Measurements from ENCODE around the gene ESYT2. TPM values are rescaled to one million over a fixed set of nuclear protein-coding genes. Genes with fewer than 3 reads are reported as not detected.

The ESYT2 gene
- total RNA-seq, 1 donor from 2014 or later, result 60.9 TPM

DNA sequence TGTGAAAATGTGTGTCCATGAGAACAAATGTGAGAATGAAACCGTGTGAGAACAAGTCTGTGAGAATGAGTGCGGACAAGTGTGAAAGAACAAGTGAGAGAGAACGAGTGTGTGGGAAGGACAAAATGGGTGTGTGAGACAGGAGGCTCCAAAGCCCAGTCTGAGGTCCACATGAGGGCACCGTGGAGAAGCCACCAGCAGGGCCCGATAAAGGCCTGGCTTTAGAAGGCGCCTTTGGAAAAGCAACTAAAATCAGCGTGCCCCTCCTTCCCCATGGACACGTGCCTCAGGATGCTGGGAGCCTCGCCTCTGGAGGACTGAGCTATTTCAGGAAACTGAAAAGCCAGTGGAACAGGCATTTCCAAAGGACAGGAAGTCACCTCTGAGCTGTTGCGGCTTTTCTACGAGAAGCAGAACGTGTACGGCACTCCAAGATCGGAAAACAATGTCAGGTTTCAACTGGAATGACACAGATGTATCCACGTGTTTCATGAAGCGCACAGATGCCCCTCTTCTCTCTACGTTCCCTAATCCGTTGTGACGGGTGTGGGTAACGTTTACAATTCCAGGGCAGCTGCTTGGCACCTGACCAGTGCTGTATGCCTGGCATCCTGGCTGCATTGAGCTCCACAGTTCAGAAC lies 46.4 kb downstream of the ESYT2 start:
- no peak overlapping the region for H2AFZ ChIP-seq (ENCODE audit: low read depth, low read length)
- H4K20me1 ChIP-seq (ENCODE audit: insufficient read depth, low read length), result peaks cover 27% of the 10 kb centered on the region
- no peak for TF ChIP-seq EZH2 (IDR thresholded peaks at IDR 0.05; ENCODE audit: insufficient read depth, low read length)
- TF ChIP-seq CTCF (IDR thresholded peaks at IDR 0.05; ENCODE audit: insufficient read depth, low read depth, low read length), result no peak
- no peaks in the 10 kb centered on the region for H3K4me1 ChIP-seq (ENCODE audit: insufficient read depth, low read length)
- no peaks in the 10 kb centered on the region for H3K79me2 ChIP-seq (ENCODE audit: insufficient read depth, low read length)
- no peak overlapping the region for H3K9ac ChIP-seq (ENCODE audit: low read length)
- H3K36me3 Mint-ChIP-seq (ENCODE audit: low read depth, unreplicated experiment), result peaks cover 3% of the 10 kb centered on the region
- no peak overlapping the region for H3K4me3 ChIP-seq (ENCODE audit: insufficient read depth, low read depth, low read length)
- H3K4me1 Mint-ChIP-seq (ENCODE audit: low read depth, unreplicated experiment), result peaks cover 5% of the 10 kb centered on the region
- H3K4me3 Mint-ChIP-seq (ENCODE audit: unreplicated experiment), result no peak overlapping the region
- H3K27ac Mint-ChIP-seq (ENCODE audit: unreplicated experiment), result no peak overlapping the region
- FAIRE-seq (no peak), DNase-seq (ENCODE audit: low read depth) (no peak)
- no peaks in the 10 kb centered on the region for H3K9me3 ChIP-seq (ENCODE audit: insufficient read depth, low read depth, low read length)
- H3K9me3 Mint-ChIP-seq (ENCODE audit: unreplicated experiment), result no peaks in the 10 kb centered on the region
- H3K36me3 ChIP-seq (ENCODE audit: insufficient read depth, low read length), result peaks cover 31% of the 10 kb centered on the region
- H3K27me3 ChIP-seq (ENCODE audit: insufficient read depth, low read length), result no peaks in the 10 kb centered on the region
- no peak overlapping the region for H3K4me2 ChIP-seq (ENCODE audit: low read length)
- H3K27ac ChIP-seq (ENCODE audit: low read depth, low read length), result no peak overlapping the region
- no peaks in the 10 kb centered on the region for H3K27me3 Mint-ChIP-seq (ENCODE audit: low read depth, unreplicated experiment)

DNA sequence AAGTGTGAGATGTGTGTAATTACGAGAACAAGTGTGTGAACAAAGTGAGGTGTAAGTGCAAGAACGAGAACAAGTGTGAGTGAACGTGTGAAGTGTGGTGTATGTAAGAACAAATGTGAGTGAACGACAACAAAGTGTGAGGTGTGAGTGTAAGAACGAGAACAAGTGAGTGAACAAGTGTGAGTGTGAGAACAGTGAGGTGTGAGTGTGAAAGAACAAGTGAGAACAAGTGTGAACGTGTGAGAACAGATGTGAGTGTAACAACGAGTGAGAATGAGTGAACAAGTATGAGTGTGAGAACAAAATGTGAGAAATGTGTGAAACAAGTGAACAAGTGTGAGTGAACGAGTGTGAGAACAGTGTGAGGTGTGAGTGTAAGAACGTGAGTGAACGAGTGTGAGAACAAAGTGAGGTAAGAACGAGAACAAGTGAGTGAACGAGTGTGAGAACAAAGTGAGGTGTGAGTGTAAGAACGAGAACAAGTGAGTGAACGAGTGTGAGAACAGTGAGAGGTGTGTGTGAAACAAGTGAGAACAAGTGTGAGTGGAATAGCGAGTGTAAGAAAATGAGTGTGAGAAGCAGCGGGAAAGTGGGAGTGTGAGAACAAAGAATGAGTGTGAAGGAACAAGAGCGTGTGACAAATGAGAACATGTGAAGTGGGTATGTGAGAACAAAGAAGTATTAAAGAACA lies 47.2 kb downstream of the ESYT2 start:
- H3K9ac ChIP-seq (ENCODE audit: low read length), result no peak overlapping the region
- FAIRE-seq (peak; percentile 72), DNase-seq (ENCODE audit: low read depth) (no peak)
- no peak overlapping the region for H3K27ac Mint-ChIP-seq (ENCODE audit: unreplicated experiment)
- H3K36me3 ChIP-seq (ENCODE audit: insufficient read depth, low read length), result peaks cover 24% of the 10 kb centered on the region
- no peak overlapping the region for H3K4me3 ChIP-seq (ENCODE audit: insufficient read depth, low read depth, low read length)
- no peaks in the 10 kb centered on the region for H3K9me3 Mint-ChIP-seq (ENCODE audit: unreplicated experiment)
- H3K79me2 ChIP-seq (ENCODE audit: insufficient read depth, low read length), result no peaks in the 10 kb centered on the region
- no peaks in the 10 kb centered on the region for H3K27me3 ChIP-seq (ENCODE audit: insufficient read depth, low read length)
- peaks cover 6% of the 10 kb centered on the region for H3K36me3 Mint-ChIP-seq (ENCODE audit: low read depth, unreplicated experiment)
- no peak overlapping the region for H3K27ac ChIP-seq (ENCODE audit: low read depth, low read length)
- H3K9me3 ChIP-seq (ENCODE audit: insufficient read depth, low read depth, low read length), result no peaks in the 10 kb centered on the region
- no peaks in the 10 kb centered on the region for H3K4me1 ChIP-seq (ENCODE audit: insufficient read depth, low read length)
- H4K20me1 ChIP-seq (ENCODE audit: insufficient read depth, low read length), result peaks cover 34% of the 10 kb centered on the region
- no peak overlapping the region for H3K4me3 Mint-ChIP-seq (ENCODE audit: unreplicated experiment)
- no peak overlapping the region for H2AFZ ChIP-seq (ENCODE audit: low read depth, low read length)
- H3K4me1 Mint-ChIP-seq (ENCODE audit: low read depth, unreplicated experiment), result peaks cover 5% of the 10 kb centered on the region
- H3K27me3 Mint-ChIP-seq (ENCODE audit: low read depth, unreplicated experiment), result no peaks in the 10 kb centered on the region
- TF ChIP-seq EZH2 (IDR thresholded peaks at IDR 0.05; ENCODE audit: insufficient read depth, low read length) (no peak), CTCF (IDR thresholded peaks at IDR 0.05; ENCODE audit: insufficient read depth, low read depth, low read length) (no peak)
- H3K4me2 ChIP-seq (ENCODE audit: low read length), result no peak overlapping the region

Data from astrocyte (in vitro differentiated cells and primary cell).